Peyer's patch (tissue), 4 donors: ENCODE data around the gene FRMD8.

ENCODE experiments used
- POLR2A ChIP-seq, 2 donors: fragments of 450-650 bp; IDR thresholded peaks; one replicate each; pipeline ENCODE4 v1.5.1; 2017; ENCODE audit warnings: antibody characterized with exemption in 2 of 2, mild to moderate bottlenecking in 2 of 2, moderate library complexity in 2 of 2
- TF ChIP-seq, protein P1 (sequence below), 6 experiments: fragments of 450-650 bp in 4 of 6; fragments of 200-600 bp in 2 of 6; sonication (generic) in 1 of 6; IDR thresholded peaks; one replicate each; pipeline ENCODE4 v1.5.1; 2017 to 2019; ENCODE audit warnings: antibody characterized with exemption in 6 of 6, mild to moderate bottlenecking in 3 of 6, moderate library complexity in 1 of 6

DNA sequence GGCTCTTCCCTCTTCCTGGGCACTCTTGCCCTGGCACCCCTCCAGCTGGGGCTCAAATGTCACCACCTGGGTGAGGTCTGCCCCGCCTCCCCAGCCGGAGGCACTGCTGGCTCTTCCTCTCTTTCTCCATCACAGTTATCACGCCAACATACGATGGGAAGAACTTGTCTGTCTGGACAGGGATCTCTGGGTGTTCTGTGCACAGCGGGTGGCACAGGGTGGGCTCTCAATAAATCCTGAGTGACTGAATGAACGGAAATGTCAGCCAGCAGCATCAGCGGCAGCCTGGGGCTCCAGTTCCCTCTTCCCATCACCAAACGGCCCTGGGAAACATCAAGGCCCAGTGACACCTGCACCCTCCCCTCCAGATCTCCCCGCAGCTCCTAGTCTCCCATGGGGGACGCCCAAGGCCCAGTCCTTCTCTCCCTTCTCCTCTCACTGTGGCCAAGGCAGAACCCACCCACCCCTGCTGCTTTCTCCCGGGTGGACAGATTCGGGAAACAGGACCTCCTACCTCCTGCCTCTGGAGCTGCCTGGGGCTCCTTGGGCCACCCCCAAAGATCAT is 3.6 kb upstream of the FRMD8 start:
- TF ChIP-seq, protein P1, sequence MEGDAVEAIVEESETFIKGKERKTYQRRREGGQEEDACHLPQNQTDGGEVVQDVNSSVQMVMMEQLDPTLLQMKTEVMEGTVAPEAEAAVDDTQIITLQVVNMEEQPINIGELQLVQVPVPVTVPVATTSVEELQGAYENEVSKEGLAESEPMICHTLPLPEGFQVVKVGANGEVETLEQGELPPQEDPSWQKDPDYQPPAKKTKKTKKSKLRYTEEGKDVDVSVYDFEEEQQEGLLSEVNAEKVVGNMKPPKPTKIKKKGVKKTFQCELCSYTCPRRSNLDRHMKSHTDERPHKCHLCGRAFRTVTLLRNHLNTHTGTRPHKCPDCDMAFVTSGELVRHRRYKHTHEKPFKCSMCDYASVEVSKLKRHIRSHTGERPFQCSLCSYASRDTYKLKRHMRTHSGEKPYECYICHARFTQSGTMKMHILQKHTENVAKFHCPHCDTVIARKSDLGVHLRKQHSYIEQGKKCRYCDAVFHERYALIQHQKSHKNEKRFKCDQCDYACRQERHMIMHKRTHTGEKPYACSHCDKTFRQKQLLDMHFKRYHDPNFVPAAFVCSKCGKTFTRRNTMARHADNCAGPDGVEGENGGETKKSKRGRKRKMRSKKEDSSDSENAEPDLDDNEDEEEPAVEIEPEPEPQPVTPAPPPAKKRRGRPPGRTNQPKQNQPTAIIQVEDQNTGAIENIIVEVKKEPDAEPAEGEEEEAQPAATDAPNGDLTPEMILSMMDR (IDR thresholded peaks at IDR 0.05), result no peak
- peak in 1 of 2 donors; percentile 61 for TF ChIP-seq POLR2A (IDR thresholded peaks at IDR 0.05)
